HPDE6-E6E7 (cell line): Measurements from ENCODE around the gene NFU1.
"Not testable (repeated sequence)": the region's sequence is repeated elsewhere in the genome, so short reads cannot be mapped to it uniquely, and the experiment has no call there.

Experiments
- DNase-seq: peaks from one replicate; pipeline ENCODE4 v3.0.0; 2011; ENCODE audit warnings: missing footprints; ENCODE audit errors: extremely low spot score

The NFU1 gene

DNA sequence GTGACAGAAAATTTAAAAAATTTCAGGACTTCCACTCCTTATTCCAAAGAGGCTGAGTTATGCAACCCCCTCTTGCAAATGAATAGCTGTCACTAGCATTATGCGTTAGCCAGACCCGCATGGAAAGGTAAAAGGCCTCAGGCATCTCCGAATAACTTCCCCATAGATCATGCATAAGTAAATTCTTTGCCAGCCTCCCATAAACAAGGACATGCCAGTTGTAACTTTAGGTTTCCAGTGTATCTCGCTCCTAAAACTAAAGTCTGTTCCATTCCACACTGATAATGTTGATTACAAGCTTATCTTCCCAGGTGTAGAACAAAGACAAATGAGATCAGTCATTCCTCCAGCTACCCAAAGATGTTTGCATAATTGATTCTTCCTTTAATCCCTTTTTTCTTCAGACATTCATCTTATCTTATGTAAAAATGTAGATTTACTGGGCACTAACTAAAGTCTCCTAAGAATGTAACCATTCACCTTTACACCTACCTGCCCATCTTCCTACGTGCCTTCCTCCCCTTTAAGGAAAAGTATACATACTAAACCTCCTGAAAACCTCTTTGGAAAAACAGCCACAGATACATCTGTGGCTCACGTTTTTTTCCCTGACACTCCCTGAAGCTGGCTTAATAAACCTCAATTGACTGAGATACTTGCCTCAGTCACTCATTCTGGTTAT is 13.6 kb upstream of the NFU1 start:
- DNase-seq = no peak

DNA sequence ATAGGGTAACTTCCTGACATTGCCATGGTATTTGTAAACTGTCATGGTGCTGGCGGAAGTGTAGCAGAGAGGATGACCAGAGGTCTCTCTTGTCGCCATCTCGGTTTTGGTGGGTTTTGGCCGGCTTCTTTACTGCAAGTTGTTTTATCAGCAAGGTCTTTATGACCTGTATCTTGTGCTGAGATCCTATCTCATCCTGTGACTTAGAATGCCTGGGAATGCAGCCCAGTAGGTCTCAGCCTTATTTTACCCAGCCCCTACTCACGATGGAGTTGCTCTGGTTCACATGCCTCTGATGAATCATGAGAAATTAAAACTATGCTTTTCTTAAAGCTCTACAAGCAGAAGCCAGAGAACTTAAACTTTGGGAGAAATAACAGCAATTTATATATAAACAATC is 12.7 kb upstream of the NFU1 start:
- no peak for DNase-seq

DNA sequence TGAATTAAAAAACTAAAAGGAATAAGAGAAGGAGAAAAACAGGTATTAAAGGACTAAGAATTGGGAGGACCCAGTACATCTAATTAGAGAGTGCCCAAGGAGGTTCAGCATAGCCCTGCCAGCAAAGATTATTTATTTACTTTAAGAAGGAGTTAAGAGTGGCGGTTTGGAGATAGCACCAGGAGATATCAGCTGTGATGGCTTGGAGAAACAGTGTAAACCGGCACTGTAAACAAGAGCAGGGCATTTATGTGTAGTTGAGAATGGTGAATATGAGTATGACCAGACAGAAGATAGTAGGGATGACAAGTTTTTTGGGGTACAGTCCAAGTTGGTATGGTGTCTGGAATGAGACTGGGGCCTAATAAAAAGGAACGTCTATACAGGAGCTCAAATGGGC is 6.4 kb upstream of the NFU1 start:
- DNase-seq = not testable (repeated sequence)

DNA sequence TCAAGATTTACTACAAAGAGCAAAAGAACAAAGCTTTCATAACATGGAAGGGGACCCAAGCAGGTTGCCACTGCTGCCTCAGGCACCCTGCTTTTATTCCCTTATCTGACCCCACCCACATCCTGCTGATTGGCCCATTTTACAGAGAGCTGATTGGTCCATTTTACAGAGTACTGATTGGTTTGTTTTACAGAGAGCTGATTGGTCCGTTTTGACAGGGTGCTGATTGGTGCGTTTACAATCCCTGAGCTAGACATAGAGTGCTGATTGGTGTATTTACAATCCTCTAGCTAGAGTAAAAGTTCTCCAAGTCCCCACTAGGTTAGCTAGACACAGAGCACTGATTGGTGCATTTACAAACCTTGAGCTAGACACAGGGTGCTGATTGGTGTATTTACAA is 2.3 kb upstream of the NFU1 start:
- not testable (repeated sequence) for DNase-seq

DNA sequence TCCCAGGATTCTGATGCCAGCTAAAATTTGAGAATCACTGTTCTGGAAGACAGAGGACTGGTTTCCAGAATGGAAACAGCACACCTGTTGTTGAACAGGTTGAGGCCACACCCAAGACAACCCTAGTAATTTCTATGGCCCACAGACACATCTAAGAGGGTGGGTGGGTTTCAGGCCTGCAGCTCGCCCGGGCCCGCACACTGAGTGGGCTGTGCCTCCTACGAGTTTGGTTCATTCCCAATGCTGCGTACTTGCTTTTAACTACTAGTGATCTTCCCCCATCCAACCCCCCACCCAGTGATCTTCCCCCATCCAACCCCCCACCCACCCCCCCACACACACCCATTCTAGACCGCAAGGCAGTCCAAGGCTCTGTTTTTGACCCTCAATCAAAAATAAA is 1.3 kb upstream of the NFU1 start:
- no peak for DNase-seq

DNA sequence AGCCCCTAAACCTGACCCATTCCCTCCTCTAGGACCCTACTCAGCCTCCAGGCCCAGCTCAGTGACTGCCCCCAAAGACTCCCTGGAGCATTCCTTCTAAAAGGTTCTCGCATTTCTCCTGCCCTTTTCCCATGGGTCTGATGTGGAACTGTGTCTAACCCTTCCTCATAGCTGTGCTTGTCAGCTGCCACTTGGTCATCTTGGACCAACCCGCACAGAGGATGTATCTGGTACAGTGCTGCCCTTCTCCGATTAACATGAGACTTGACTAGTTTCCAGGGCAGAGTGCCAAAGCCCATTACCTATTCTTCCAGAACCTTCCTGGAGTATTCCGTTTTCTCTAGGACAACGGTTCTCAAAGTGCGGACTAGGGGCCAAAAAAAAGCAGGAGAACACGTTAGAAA is 518 bp upstream of the NFU1 start:
- peak; percentile 19 for DNase-seq

DNA sequence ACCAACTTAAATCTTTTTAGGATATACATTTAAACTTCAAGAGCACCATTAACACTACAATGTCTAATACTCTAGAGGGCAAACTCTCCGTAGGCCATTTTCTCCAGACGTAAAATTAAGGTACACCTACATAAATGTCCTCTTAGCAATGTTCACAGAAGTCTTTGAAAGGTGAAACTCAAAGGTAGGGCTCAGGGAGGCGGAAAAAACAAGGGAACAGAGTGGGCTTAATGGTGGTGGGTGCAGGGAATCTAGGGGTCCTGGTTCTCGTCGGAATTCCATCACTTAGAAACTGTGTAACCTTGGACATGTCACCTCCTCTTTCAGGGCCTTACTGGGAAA is 668 bp downstream of the NFU1 start:
- DNase-seq = peak; percentile 4

DNA sequence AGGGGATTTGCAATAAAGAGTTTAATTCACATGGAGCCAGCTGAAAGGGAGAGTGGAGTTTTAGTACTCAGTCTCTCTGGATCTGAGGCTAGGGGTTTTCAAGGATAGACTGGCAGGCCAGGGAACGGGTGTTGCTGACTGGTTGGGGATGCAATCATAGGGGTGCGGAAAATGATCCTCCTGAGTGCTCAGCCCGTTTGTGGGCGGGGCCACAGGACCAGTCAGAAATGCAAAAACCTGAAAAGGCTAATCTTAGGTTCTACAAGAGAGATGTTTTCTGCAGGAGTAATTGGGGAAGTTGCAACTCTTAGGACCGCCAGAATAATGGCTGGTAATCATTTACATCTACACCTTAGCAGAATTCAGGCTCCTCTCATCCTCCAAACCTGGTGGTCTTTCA is 2.5 kb downstream of the NFU1 start:
- DNase-seq = no peak

DNA sequence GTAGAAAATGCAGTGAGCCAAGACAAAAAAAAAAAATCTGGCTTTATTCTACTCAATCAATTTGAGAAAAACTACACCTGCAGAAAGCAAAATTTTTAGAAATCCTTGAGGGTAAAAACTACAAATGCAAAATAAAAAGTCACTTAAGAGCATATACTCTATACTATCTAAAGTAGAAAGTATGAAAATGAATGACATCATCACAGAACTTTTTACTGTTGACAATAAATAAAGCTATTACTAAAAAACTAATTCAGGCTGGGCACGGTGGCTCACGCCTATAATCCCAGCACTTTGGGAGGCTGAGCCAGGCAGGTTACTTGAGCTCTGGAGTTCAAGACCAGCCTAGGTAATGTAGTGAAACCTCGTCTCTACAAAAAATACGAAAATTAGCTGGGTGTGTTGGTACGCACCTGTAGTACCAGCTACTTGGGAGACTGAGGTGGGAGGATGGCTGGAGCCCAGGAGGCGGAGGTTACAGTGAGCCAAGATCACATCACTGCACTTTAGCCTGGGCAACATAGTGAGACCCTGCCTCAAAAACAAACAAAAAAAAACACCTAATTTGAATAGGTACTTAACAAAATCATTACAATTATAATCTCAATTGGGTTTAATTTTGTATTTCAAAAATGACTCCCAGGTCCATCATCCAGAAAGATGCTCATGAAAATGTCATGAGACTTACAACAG is 7.6 kb downstream of the NFU1 start:
- no peak for DNase-seq

DNA sequence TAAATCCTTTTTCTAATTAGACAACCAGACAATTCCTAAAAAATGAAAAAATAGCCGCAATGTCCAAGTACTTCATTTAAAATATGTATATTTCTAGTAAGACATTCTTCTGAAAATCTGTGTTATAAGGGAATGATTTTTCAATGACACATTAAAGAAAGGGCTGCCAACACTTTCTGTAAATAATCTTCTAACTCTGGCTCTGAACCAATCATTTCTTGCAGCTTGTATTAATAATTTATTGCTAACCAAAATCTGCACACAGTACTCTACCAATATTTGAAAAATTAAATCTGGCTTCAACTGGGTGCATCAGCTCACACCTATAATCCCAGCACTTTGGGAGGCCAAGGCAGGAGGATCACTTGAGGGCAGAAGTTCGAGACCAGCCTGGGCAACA is 8.3 kb downstream of the NFU1 start:
- no peak for DNase-seq

DNA sequence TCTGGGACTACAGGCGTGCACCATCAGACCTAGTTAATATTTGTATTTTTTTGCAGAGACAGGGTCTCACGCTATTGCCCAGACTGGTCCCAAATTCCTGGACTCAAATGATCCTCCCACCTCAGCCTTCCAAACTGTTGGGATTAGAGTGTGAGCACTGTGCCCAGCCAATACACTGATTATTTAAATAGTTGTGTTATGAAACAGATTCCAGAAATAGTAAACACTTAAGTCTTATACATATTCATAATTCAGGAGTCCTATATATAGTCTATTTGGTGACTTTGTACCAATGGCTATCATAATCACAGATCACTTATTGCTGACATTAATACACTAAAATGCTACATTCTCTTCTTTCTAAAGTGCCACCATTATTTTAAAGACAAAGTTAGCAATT is 12.8 kb downstream of the NFU1 start:
- DNase-seq = no peak

DNA sequence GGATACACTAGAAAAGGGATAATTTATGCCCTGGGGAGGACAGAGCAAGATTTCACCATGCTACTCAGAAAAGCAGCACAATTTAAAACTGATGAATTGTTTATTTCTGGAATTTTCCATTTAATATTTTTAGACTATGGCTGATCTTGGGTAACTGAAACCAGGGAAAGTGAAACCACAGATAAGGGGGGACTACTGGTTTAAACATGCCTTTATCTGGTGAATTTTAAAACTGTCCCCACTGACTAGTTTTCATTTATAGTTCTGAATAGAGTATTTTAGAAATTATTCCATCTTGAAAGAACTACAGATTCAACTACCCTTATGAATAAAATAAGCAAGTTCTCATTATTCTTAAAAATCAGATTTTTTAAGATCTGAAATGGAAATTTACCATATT is 15.0 kb downstream of the NFU1 start:
- no peak for DNase-seq

DNA sequence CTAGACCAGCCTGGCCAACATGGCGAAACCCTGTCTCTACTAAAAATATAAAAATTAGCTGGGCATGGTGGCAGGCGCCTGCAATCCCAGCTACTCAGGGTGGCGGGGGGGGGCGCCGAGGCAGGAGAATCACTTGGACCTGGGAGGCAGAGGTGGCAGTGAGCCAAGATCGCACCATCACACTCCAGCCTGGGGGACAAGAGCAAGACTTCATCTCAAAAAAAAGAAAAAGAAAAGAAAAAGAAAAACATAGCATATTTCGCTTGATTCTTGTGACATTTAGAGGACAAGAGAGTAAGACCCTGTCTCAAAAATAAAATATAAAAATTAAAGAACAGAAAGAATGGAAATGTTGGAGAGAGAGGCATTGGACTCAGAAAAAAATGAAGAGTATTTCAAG is 18.1 kb downstream of the NFU1 start:
- not testable (repeated sequence) for DNase-seq

DNA sequence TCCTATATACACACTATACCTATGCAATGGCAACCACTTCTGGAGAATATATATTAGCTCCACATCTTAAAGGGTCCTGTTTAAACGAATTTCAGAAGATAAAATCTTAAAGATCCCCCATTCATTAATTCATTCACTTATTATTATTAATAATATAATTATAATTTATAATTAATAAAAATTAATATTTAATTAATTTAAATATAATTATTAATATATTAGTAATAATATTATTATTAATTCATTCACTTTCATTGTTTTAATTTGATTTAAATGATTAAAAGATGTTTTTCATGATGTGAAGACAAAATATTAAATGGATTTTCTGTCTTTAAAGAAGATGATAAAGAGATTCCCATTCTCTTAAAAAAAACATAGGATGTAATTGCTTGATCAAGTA is 21.1 kb downstream of the NFU1 start:
- DNase-seq = no peak

DNA sequence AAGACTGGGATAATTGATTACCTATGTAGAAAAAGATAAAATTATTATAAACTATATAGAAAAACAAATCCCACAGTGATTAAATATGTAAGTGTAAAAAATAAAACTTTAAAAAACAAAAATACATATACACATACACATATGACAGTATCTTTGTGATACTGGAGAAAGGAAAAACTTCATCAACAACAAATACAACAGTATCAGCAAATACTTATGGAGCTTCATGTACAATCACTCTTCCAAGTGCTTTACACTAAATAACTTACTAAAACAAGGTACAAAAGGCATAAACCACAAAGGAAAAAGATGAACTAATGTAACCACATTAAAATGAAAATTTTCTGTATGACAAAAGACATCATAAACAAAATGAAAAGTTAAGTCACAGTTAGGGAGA is 26.1 kb downstream of the NFU1 start:
- no peak for DNase-seq

DNA sequence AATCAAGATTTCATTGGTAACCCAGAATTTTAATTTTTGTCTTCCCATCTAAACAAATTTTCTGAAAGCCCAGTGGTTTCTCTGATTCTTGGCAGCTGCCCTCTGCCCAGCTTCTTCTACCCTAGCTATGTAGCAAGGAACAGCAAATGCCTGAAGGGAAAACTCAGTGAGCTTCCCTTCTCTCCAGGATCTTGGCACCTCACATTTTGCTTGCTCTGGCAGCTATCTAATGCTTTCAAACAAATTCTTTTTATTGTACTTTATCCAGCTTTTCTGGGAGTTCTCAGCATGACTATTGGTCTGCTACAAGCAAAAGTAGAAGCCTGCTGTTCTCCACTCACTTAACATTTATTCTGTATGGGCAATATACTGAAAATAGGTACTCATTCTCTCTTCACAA is 31.9 kb downstream of the NFU1 start:
- no peak for DNase-seq

DNA sequence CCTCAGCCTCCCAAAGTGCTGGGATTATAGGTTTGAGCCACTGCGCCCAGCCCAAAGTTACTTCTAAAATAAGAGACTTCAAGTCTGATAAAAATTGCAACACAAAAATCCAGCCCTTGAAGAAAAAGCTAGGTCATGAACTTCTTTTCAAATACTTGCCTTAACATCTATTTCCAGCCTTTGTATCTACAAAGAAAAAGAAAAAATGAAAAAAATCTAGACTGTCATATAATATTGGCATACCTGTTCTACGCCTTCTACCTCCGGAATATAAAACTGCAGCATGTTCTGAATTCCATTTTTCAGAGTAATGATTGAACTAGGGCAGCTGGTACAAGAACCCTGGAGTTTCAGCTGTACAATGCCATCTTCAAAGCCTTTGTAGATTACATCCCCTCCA is 37.1 kb downstream of the NFU1 start:
- no peak for DNase-seq

DNA sequence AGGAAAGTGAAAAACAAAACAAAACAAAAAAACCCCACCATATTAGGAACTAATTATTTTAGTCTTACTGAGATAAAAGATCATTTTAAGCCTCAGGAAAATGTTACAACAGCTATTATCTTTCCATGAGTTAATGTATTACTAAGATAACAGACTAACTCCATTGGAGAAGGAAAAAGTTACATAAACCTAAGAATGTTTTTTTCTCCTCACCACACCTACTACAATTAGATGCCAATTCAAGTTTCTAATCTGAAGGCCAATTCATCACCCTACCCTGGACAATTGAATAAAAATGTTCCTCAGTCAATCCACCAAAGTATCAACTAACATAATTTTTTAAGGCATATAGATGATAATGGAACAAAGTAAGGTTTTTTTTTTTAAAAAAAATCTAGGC is 40.0 kb downstream of the NFU1 start:
- no peak for DNase-seq

DNA sequence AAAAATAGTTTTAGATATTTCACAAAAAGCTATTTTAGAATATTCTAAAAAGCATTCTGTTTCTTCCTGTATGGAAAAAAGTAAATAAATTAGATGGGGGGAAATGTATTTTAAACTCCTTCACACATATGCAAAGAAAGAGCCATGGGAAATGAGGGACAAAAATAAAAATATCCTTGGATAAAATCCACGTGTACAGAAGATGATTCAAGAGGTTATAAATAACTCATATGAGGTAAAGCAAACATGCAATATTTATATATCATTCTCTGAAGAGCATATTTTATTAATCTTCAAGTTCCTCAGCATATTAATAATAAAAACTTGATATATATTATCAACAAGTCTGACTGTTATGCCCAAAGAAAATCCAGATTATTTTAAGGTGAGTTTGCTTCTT is 41.4 kb downstream of the NFU1 start:
- DNase-seq = no peak

DNA sequence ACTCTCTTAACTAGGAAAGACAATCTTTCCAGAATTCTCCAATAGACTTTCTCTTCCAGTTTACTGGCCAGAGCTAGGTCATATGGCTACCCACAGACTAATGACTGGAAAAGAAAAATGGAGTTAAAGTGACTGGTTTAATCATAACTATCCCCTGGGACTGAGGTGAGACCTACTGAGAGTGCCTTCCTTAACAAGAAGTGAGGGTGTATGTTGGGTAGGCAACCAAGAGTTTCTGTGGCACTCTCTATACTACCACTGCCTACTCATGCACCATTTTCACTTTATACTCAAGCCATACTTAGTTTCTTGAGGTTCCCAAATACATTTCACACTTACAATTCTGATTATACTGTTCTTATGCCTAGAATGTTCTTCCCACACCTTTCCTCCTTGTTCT is 43.3 kb downstream of the NFU1 start:
- no peak for DNase-seq

DNA sequence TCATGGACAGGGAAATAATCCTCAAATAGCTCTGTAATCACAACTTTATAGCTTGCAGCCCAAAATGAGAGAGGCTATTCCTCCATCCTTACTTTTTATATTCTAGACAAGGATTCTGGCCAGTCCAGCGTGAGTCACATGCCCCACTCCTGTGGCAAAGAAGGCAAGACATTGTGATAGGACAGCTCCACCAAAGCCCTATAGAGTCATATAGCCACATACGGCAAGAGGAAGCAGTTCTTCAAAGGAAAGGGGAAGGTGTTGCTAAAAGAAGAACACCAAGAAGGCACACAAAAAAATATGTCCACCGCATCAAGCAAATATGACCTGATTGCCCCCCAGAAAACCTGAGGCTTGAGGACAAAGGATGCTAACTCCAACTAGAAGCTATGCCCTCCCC is 46.8 kb downstream of the NFU1 start:
- DNase-seq = no peak

DNA sequence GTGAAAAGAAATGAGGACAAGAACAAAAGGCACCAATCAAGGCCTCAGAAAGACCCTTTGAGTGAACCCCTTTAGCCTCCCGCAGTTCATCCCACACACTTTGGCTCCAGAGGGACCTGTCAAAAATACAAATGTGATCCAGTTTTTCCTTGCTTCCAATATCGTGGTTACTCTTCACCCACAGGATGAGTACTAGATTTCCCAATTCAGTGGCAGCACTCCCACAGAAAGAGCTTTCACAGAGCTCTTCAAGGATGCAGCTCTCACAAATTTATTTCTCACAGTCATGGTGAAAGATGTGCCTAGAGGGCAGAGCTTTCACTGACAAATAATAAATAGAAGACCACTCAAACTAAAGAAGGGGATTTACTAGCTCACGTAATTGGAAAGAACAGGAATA is 47.2 kb downstream of the NFU1 start:
- DNase-seq = no peak

DNA sequence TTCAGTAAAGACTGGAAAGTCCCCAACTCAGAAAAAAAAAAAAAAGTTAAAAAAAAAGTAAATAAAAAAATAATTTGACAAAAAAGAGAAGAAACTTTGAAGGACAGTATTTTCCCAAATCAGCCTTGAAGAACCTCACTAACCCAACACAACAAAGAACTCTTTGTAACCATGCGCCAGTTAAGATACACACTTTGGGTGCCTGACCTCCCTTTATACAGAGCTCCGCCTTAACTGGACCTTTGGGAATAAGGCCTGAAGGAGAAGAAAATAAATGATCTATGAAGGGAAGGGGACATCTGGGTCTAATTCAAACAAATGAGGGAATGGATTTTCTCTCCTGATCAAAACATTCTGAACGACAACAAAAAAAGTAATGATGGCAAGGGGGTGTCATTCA is 48.0 kb downstream of the NFU1 start:
- DNase-seq = no peak
